BJ (cell line): Measurements from ENCODE around the gene WFDC13. TPM values are rescaled to one million over a fixed set of nuclear protein-coding genes. Genes with fewer than 3 reads are reported as not detected.

ENCODE experiments used
- CTCF ChIA-PET: fragments of 350-600 bp; formaldehyde crosslinking; extraction: SDS; loops from one replicate; lab custom pipeline; 2021; ENCODE audit warnings: antibody characterized with exemption, inconsistent platforms; lab: Yijun Ruan, JAX
- POLR2A ChIA-PET: fragments of 300-600 bp; sonication (Branson Sonifier 250); formaldehyde crosslinking; extraction: SDS; loops from one replicate; lab custom pipeline; 2021; ENCODE audit warnings: antibody characterized with exemption; lab: Charles Lee
- DNase-seq: peaks from one replicate; pipeline ENCODE4 v3.0.0-alpha.2; 2011; ENCODE audit warnings: low read depth
- H3K27me3 ChIP-seq: 2 replicates; pipeline ENCODE4 v1.6.0; 2011; ENCODE audit warnings: low read length; ENCODE audit not compliant: control insufficient read depth, insufficient read depth
- H3K36me3 ChIP-seq: 2 replicates; pipeline ENCODE4 v1.5.1; 2011; ENCODE audit warnings: low read length; ENCODE audit not compliant: control insufficient read depth, insufficient read depth
- H3K4me3 ChIP-seq: 2 replicates; pipeline ENCODE4 v1.5.1; 2011; ENCODE audit warnings: low read depth, mild to moderate bottlenecking, control low read depth, low read length
- CTCF ChIP-seq: IDR thresholded peaks from 2 replicates; pipeline ENCODE4 v1.5.1; 2011; ENCODE audit warnings: low read depth, mild to moderate bottlenecking, control low read depth, inconsistent platforms, low read length, moderate library complexity; ENCODE audit not compliant: insufficient read depth
- polyA plus RNA-seq: library from polyadenylated mRNA; depleted of rRNA; stranded (reverse); fragments of >200 nt; gene quantifications from 2 replicates; pipeline ENCODE4 v1.2.3, GENCODE V29; 2011; rRNA removed
- small RNA-seq: library from RNA; depleted of rRNA; stranded (forward); fragments of <200 nt; gene quantifications from one replicate; pipeline ENCODE3, GENCODE V24; 2012; ENCODE audit warnings: low replicate concordance, low read depth; ENCODE audit not compliant: insufficient read length

The WFDC13 gene
- polyA plus RNA-seq, 1 experiment = not detected

- Histone ChIP-seq H3K27me3 (no peaks in the 10 kb centered on the region), H3K36me3 (no peaks in the 10 kb centered on the region), H3K4me3 (no peak overlapping the region)
- no peak for TF ChIP-seq CTCF
- no peak for DNase-seq
- ChIA-PET POLR2A (no interaction called here), CTCF (interaction anchor here (1.2 kb wide), 2 partner anchors 29 to 149 kb away, joined by 3 read pairs; no protein-coding TSS in a partner anchor)
Measured at GRCh38 chr20:45742596-45742995, 40.8 kb downstream of the WFDC13 start.

- H3K27me3 ChIP-seq = no peaks in the 10 kb centered on the region
- ChIA-PET POLR2A (no interaction called here), CTCF (no interaction called here)
- no peak for TF ChIP-seq CTCF
- DNase-seq = no peak
- H3K4me3 ChIP-seq = no peak overlapping the region
- H3K36me3 ChIP-seq = no peaks in the 10 kb centered on the region
Measured at GRCh38 chr20:45745015-45745414, 43.2 kb downstream of the WFDC13 start.

- no peaks in the 10 kb centered on the region for H3K36me3 ChIP-seq
- TF ChIP-seq CTCF = no peak
- DNase-seq = no peak
- no peak overlapping the region for H3K4me3 ChIP-seq
- POLR2A ChIA-PET = no interaction called here
- CTCF ChIA-PET = interaction anchor here (1.3 to 2.2 kb wide), 2 partner anchors 19 to 302 kb away, joined by 4 to 11 read pairs; no protein-coding TSS in a partner anchor
- no peaks in the 10 kb centered on the region for H3K27me3 ChIP-seq
Measured at GRCh38 chr20:45751721-45752120, 49.9 kb downstream of the WFDC13 start.

- Histone ChIP-seq H3K36me3 (no peaks in the 10 kb centered on the region), H3K27me3 (no peaks in the 10 kb centered on the region), H3K4me3 (no peak overlapping the region)
- no peak for TF ChIP-seq CTCF
- DNase-seq = no peak
- ChIA-PET POLR2A (no interaction called here), CTCF (no interaction called here)
Measured at GRCh38 chr20:45752746-45753145, 50.9 kb downstream of the WFDC13 start.

- Histone ChIP-seq H3K27me3 (no peaks in the 10 kb centered on the region), H3K36me3 (no peaks in the 10 kb centered on the region), H3K4me3 (no peak overlapping the region)
- CTCF ChIA-PET = interaction anchor here (1.2 kb wide), 1 partner anchor 13 kb away, joined by 3 read pairs; no protein-coding TSS in a partner anchor
- POLR2A ChIA-PET = no interaction called here
- no peak for DNase-seq
- no peak for TF ChIP-seq CTCF
Measured at GRCh38 chr20:45758096-45758495, 56.3 kb downstream of the WFDC13 start.

Small RNAs within 50 kb of the gene (small RNA-seq; reads per million reads assigned to genes)
- 0.84 reads per million for gene MIR3617
- gene SPINT5P = not detected

Other genes with a start within 250 kb of the WFDC13 start
- gene WFDC2, start 232.3 kb upstream of the WFDC13 start, polyA plus RNA-seq = not detected in 2 replicates
- gene SPINT3, start 186.4 kb upstream of the WFDC13 start, polyA plus RNA-seq = not detected in 2 replicates
- gene WFDC6, start 162.6 kb upstream of the WFDC13 start, polyA plus RNA-seq = not detected in 2 replicates
- gene EPPIN, start 154.6 kb upstream of the WFDC13 start, polyA plus RNA-seq = not detected in 2 replicates
- gene WFDC8, start 122.8 kb upstream of the WFDC13 start, polyA plus RNA-seq = not detected in 2 replicates
- gene WFDC10A, start 72.3 kb upstream of the WFDC13 start, polyA plus RNA-seq = not detected in 2 replicates
- not detected in 2 replicates for gene WFDC9, start 70.8 kb upstream of the WFDC13 start, polyA plus RNA-seq
- gene WFDC11, start 31.8 kb upstream of the WFDC13 start, polyA plus RNA-seq = not detected in 2 replicates
- gene WFDC10B, start 3.0 kb downstream of the WFDC13 start, polyA plus RNA-seq = not detected in 2 replicates
- gene SPINT4, start 20.3 kb downstream of the WFDC13 start, polyA plus RNA-seq = not detected in 2 replicates
- gene WFDC3, start 89.8 kb downstream of the WFDC13 start, polyA plus RNA-seq = 0.71 and 0.78 TPM in 2 replicates
- 35.6 and 44.8 TPM in 2 replicates for gene DNTTIP1, start 89.9 kb downstream of the WFDC13 start, polyA plus RNA-seq
- 70.6 and 90.8 TPM in 2 replicates for gene UBE2C, start 110.6 kb downstream of the WFDC13 start, polyA plus RNA-seq
- gene TNNC2, start 125.3 kb downstream of the WFDC13 start, polyA plus RNA-seq = 0.60 and 0.81 TPM in 2 replicates
- 13.6 and 17.8 TPM in 2 replicates for gene SNX21, start 131.8 kb downstream of the WFDC13 start, polyA plus RNA-seq
- gene ACOT8, start 155.4 kb downstream of the WFDC13 start, polyA plus RNA-seq = 34.3 and 49.9 TPM in 2 replicates
- gene ZSWIM3, start 155.6 kb downstream of the WFDC13 start, polyA plus RNA-seq = 3.7 and 4.5 TPM in 2 replicates
- gene ZSWIM1, start 179.2 kb downstream of the WFDC13 start, polyA plus RNA-seq = 4.9 and 6.0 TPM in 2 replicates
- gene SPATA25, start 185.6 kb downstream of the WFDC13 start, polyA plus RNA-seq = 0.59 and 0.66 TPM in 2 replicates
- 2.1 and 4.3 TPM in 2 replicates for gene NEURL2, start 189.2 kb downstream of the WFDC13 start, polyA plus RNA-seq
- 286 and 408 TPM in 2 replicates for gene CTSA, start 189.3 kb downstream of the WFDC13 start, polyA plus RNA-seq
- gene PLTP, start 210.1 kb downstream of the WFDC13 start, polyA plus RNA-seq = 11.3 and 22.0 TPM in 2 replicates
- 12.7 and 20.9 TPM in 2 replicates for gene PCIF1, start 232.6 kb downstream of the WFDC13 start, polyA plus RNA-seq